ENCODE results near the gene TMEM54.

- TF ChIP-seq CTCF (IDR thresholded peaks at IDR 0.05), result no peak
- TF ChIP-seq POLR2A (IDR thresholded peaks at IDR 0.05), result no peak
These were observed 26.1 kb downstream of the TMEM54 start for GRCh38 chr1:32874860-32875752.

Data from lower leg skin (tissue), 3 donors.